ENCODE data around the gene AK2.
"Not testable (repeated sequence)": the region's sequence is repeated elsewhere in the genome, so short reads cannot be mapped to it uniquely, and the experiment has no call there.

GRCh38 chr1:33064284-33064683 is 27.6 kb upstream of the AK2 start:
- TF ChIP-seq CTCF, POLR2A (IDR thresholded peaks at IDR 0.05): not testable (repeated sequence)
